Astrocyte (in vitro differentiated cells and primary cell): ENCODE data around the gene LZTS3. TPM values are rescaled to one million over a fixed set of nuclear protein-coding genes. Genes with fewer than 3 reads are reported as not detected.

Source experiments
- DNase-seq: peaks from one replicate; pipeline ENCODE4 v3.0.0-alpha.2; 2010; ENCODE audit warnings: low read depth
- FAIRE-seq: peaks from 2 replicates; lab custom pipeline; 2011; peaks lifted over from hg19 to GRCh38; lab: Jason Lieb, UNC
- H2AFZ ChIP-seq: 2 replicates; pipeline ENCODE4 v1.6.0; 2012; ENCODE audit warnings: low read depth, low read length, inconsistent platforms
- H3K27ac ChIP-seq: 2 replicates; pipeline ENCODE4 v1.5.1; 2011; ENCODE audit warnings: low read depth, low read length, inconsistent platforms
- H3K27me3 ChIP-seq: 2 replicates; pipeline ENCODE4 v1.6.0; 2011; ENCODE audit warnings: low read length, inconsistent platforms; ENCODE audit not compliant: insufficient read depth
- H3K36me3 ChIP-seq: 2 replicates; pipeline ENCODE4 v1.5.1; 2011; ENCODE audit warnings: low read length, inconsistent platforms; ENCODE audit not compliant: insufficient read depth
- H3K4me1 ChIP-seq: 2 replicates; pipeline ENCODE4 v1.5.1; 2011; ENCODE audit warnings: low read length, inconsistent platforms; ENCODE audit not compliant: insufficient read depth
- H3K4me2 ChIP-seq: 2 replicates; pipeline ENCODE4 v1.6.0; 2012; ENCODE audit warnings: low read length, inconsistent platforms
- H3K4me3 ChIP-seq: 2 replicates; pipeline ENCODE4 v1.5.1; 2011; ENCODE audit warnings: low read depth, mild to moderate bottlenecking, low read length, inconsistent platforms; ENCODE audit not compliant: insufficient read depth
- H3K79me2 ChIP-seq: 2 replicates; pipeline ENCODE4 v1.6.0; 2012; ENCODE audit warnings: mild to moderate bottlenecking, low read length, inconsistent platforms; ENCODE audit not compliant: insufficient read depth
- H3K9ac ChIP-seq: 2 replicates; pipeline ENCODE4 v1.6.0; 2012; ENCODE audit warnings: mild to moderate bottlenecking, low read length, inconsistent platforms
- H3K9me3 ChIP-seq: 2 replicates; pipeline ENCODE4 v1.5.1; 2012; ENCODE audit warnings: low read depth, mild to moderate bottlenecking, low read length, inconsistent platforms; ENCODE audit not compliant: insufficient read depth
- H4K20me1 ChIP-seq: 2 replicates; pipeline ENCODE4 v1.6.0; 2012; ENCODE audit warnings: low read length, inconsistent platforms; ENCODE audit not compliant: insufficient read depth
- H3K27ac Mint-ChIP-seq: one replicate; pipeline ENCODE4 v1.8.0; 2021; ENCODE audit warnings: mild to moderate bottlenecking, mixed read lengths; ENCODE audit not compliant: unreplicated experiment
- H3K27me3 Mint-ChIP-seq: one replicate; pipeline ENCODE4 v1.8.0; 2021; ENCODE audit warnings: low read depth, mixed read lengths; ENCODE audit not compliant: unreplicated experiment
- H3K36me3 Mint-ChIP-seq: one replicate; pipeline ENCODE4 v1.8.0; 2021; ENCODE audit warnings: low read depth, mixed read lengths; ENCODE audit not compliant: unreplicated experiment
- H3K4me1 Mint-ChIP-seq: one replicate; pipeline ENCODE4 v1.8.0; 2021; ENCODE audit warnings: low read depth, mixed read lengths; ENCODE audit not compliant: unreplicated experiment
- H3K4me3 Mint-ChIP-seq: one replicate; pipeline ENCODE4 v1.8.0; 2021; ENCODE audit warnings: mild to moderate bottlenecking, moderate library complexity, mixed read lengths; ENCODE audit not compliant: unreplicated experiment
- H3K9me3 Mint-ChIP-seq: one replicate; pipeline ENCODE4 v1.8.0; 2021; ENCODE audit warnings: mild to moderate bottlenecking, mixed read lengths; ENCODE audit not compliant: unreplicated experiment
- EZH2 ChIP-seq: IDR thresholded peaks from 2 replicates; pipeline ENCODE4 v1.6.1; 2012; ENCODE audit warnings: mild to moderate bottlenecking, low read length, inconsistent platforms; ENCODE audit not compliant: insufficient read depth
- total RNA-seq: library from RNA; stranded (reverse); gene quantifications from 2 replicates; pipeline ENCODE4 v1.2.1, GENCODE V29; 2021
- TF ChIP-seq, protein P1 (sequence below): IDR thresholded peaks from 2 replicates; pipeline ENCODE4 v1.5.1; 2011; ENCODE audit warnings: low read depth, mild to moderate bottlenecking, inconsistent platforms, low read length, moderate library complexity; ENCODE audit not compliant: insufficient read depth

LZTS3 gene
- total RNA-seq, 1 donor from 2014 or later: 12.6 TPM

DNA sequence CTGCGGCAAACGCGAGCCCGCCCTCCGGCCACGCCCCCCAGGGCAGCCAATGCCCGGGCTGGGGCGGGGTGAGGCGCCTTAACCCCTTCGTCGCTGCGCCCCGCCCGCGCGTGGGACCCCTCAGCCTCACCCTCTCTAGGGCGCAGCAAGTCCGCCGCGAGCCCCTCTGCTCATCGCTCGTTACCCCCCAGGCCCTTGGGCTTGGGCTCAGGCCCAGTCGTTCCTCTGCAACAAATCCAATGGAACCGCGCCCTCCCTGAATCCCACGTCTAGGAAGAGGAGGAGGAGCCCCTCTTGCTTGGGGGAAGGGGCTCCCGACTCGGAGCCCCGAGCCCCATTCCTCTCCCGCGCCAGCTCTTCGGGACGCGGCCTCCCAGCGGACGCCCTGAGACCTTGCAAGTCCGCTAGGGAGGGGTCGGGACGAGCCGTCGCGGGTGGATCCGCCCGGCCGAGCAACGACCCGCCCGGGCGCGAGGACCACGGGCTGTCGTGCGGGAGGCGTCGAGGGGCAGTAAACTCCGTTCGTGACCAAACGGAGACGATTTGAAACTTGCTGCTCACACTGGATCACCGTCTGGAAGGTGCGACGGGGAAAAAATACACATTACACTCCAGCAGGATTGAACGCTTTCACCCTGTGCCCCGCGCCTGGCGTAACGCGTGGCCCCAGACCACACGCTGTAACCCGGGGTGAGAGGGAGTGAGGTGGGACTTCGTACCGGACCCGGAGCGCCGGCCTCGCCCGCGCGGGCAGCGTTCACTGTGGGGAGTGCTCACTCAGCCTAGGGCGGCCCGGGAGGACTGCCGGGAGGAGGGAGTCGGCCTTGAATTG is 477 bp upstream of the LZTS3 start:
- Histone ChIP-seq H3K4me1 (peaks cover 19% of the 10 kb centered on the region), H3K27me3 (peaks cover 3% of the 10 kb centered on the region), H3K36me3 (no peaks in the 10 kb centered on the region), H3K4me2 (peak overlapping the region; percentile 99), H3K9ac (peak overlapping the region; percentile 92), H3K9me3 (no peaks in the 10 kb centered on the region), H3K79me2 (no peaks in the 10 kb centered on the region), H4K20me1 (peaks cover 15% of the 10 kb centered on the region), H3K27ac (peak overlapping the region; percentile 81), H2AFZ (peak overlapping the region; percentile 95), H3K4me3 (peak overlapping the region; percentile 92)
- H3K9me3 Mint-ChIP-seq: no peaks in the 10 kb centered on the region
- FAIRE-seq (no peak), DNase-seq (peak; percentile 47)
- H3K4me1 Mint-ChIP-seq: peaks cover 3% of the 10 kb centered on the region
- H3K27me3 Mint-ChIP-seq: peaks cover 9% of the 10 kb centered on the region
- TF ChIP-seq, protein P1, sequence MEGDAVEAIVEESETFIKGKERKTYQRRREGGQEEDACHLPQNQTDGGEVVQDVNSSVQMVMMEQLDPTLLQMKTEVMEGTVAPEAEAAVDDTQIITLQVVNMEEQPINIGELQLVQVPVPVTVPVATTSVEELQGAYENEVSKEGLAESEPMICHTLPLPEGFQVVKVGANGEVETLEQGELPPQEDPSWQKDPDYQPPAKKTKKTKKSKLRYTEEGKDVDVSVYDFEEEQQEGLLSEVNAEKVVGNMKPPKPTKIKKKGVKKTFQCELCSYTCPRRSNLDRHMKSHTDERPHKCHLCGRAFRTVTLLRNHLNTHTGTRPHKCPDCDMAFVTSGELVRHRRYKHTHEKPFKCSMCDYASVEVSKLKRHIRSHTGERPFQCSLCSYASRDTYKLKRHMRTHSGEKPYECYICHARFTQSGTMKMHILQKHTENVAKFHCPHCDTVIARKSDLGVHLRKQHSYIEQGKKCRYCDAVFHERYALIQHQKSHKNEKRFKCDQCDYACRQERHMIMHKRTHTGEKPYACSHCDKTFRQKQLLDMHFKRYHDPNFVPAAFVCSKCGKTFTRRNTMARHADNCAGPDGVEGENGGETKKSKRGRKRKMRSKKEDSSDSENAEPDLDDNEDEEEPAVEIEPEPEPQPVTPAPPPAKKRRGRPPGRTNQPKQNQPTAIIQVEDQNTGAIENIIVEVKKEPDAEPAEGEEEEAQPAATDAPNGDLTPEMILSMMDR: no peak
- peak; percentile 46 for TF ChIP-seq EZH2
- peaks cover 3% of the 10 kb centered on the region for H3K36me3 Mint-ChIP-seq
- peak overlapping the region; percentile 97 for H3K4me3 Mint-ChIP-seq
- peak overlapping the region; percentile 94 for H3K27ac Mint-ChIP-seq

DNA sequence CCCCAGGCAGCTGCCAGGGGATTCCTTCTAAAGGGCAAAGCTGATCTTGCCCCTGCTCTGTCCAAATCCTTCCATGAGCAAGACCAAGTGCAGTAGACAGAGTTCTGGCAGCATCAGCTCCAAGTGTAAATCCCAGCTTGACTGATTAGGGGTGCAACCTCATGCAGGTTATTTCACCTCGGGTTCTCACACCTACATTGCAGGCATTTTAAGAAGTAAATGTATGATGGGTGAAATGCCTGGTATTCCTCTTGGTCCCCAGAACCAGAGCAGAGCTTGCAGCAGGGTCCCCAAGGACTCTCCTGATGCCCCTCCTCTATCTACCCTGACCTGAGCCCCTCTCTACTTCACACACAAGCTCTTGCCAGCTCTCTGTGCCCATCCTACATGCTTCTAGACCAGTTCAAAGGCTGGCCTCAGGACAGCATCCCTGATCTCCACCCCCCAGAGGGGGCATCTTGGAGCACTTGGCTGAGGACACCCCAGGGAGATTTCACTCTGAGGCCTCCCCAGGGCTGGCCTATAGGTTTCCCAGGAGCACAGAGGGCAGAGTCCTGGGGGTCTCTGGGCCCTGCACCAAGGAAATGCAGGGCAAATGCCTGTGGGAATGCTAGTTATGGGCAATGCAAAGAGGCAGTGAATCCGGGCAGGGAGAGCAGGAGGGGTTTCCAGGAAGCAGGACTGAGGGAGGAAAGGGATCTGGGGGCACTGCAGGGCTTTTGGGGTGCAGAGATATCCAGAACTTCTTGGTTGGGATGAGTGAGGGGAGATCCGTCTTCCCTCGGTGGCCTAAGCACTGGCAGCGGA is 1.0 kb downstream of the LZTS3 start:
- no peak for DNase-seq
- peaks cover 3% of the 10 kb centered on the region for H3K4me1 Mint-ChIP-seq

More for the DNA sequence above, 1.0 kb downstream of the LZTS3 start:
- H3K27ac Mint-ChIP-seq: peak overlapping the region; percentile 34
- H3K9me3 ChIP-seq: no peaks in the 10 kb centered on the region
- TF ChIP-seq EZH2: no peak
- TF ChIP-seq, protein P1: no peak
- H3K4me3 Mint-ChIP-seq: peak overlapping the region; percentile 89
- peak overlapping the region; percentile 92 for H3K9ac ChIP-seq
- H3K36me3 Mint-ChIP-seq: peaks cover 3% of the 10 kb centered on the region
- peak overlapping the region; percentile 99 for H3K4me2 ChIP-seq
- no peaks in the 10 kb centered on the region for H3K36me3 ChIP-seq
- no peaks in the 10 kb centered on the region for H3K9me3 Mint-ChIP-seq
- H3K27ac ChIP-seq: no peak overlapping the region
- H3K4me1 ChIP-seq: peaks cover 19% of the 10 kb centered on the region
- H3K27me3 ChIP-seq: peaks cover 7% of the 10 kb centered on the region
- peaks cover 14% of the 10 kb centered on the region for H3K27me3 Mint-ChIP-seq
- FAIRE-seq: no peak
- peak overlapping the region; percentile 95 for H2AFZ ChIP-seq
- H3K4me3 ChIP-seq: peak overlapping the region; percentile 92
- peaks cover 15% of the 10 kb centered on the region for H4K20me1 ChIP-seq
- no peaks in the 10 kb centered on the region for H3K79me2 ChIP-seq
